ENCODE results near the gene SSBP2. TPM values are rescaled to one million over a fixed set of nuclear protein-coding genes. Genes with fewer than 3 reads are reported as not detected.

The SSBP2 gene
- total and polyA plus RNA-seq, 2 of the 8 experiments (the other 6 are each of a cell fraction or from before 2014, with no cell fraction given) = 21.5 to 36.2 TPM

DNA sequence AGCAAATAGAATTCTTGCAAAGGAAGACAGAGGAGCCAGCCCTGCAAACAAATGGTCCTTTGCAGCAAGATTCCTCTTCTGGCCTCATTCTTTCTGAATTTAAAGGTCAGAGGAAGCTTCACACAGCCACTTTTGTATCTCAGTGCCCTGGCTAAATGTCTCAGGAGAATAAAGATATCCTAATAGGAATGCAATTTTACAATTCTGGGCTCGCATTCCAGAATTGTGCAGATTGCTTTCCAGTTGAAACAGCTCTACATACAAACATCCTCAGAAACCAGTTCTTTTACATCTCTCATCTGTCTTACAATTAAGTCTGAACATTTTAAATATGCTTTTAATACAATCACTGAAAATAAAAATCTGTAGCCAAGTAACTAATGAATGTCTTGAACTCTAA, 342.4 kb downstream of the SSBP2 start (continued):
- TF ChIP-seq, protein P1, sequence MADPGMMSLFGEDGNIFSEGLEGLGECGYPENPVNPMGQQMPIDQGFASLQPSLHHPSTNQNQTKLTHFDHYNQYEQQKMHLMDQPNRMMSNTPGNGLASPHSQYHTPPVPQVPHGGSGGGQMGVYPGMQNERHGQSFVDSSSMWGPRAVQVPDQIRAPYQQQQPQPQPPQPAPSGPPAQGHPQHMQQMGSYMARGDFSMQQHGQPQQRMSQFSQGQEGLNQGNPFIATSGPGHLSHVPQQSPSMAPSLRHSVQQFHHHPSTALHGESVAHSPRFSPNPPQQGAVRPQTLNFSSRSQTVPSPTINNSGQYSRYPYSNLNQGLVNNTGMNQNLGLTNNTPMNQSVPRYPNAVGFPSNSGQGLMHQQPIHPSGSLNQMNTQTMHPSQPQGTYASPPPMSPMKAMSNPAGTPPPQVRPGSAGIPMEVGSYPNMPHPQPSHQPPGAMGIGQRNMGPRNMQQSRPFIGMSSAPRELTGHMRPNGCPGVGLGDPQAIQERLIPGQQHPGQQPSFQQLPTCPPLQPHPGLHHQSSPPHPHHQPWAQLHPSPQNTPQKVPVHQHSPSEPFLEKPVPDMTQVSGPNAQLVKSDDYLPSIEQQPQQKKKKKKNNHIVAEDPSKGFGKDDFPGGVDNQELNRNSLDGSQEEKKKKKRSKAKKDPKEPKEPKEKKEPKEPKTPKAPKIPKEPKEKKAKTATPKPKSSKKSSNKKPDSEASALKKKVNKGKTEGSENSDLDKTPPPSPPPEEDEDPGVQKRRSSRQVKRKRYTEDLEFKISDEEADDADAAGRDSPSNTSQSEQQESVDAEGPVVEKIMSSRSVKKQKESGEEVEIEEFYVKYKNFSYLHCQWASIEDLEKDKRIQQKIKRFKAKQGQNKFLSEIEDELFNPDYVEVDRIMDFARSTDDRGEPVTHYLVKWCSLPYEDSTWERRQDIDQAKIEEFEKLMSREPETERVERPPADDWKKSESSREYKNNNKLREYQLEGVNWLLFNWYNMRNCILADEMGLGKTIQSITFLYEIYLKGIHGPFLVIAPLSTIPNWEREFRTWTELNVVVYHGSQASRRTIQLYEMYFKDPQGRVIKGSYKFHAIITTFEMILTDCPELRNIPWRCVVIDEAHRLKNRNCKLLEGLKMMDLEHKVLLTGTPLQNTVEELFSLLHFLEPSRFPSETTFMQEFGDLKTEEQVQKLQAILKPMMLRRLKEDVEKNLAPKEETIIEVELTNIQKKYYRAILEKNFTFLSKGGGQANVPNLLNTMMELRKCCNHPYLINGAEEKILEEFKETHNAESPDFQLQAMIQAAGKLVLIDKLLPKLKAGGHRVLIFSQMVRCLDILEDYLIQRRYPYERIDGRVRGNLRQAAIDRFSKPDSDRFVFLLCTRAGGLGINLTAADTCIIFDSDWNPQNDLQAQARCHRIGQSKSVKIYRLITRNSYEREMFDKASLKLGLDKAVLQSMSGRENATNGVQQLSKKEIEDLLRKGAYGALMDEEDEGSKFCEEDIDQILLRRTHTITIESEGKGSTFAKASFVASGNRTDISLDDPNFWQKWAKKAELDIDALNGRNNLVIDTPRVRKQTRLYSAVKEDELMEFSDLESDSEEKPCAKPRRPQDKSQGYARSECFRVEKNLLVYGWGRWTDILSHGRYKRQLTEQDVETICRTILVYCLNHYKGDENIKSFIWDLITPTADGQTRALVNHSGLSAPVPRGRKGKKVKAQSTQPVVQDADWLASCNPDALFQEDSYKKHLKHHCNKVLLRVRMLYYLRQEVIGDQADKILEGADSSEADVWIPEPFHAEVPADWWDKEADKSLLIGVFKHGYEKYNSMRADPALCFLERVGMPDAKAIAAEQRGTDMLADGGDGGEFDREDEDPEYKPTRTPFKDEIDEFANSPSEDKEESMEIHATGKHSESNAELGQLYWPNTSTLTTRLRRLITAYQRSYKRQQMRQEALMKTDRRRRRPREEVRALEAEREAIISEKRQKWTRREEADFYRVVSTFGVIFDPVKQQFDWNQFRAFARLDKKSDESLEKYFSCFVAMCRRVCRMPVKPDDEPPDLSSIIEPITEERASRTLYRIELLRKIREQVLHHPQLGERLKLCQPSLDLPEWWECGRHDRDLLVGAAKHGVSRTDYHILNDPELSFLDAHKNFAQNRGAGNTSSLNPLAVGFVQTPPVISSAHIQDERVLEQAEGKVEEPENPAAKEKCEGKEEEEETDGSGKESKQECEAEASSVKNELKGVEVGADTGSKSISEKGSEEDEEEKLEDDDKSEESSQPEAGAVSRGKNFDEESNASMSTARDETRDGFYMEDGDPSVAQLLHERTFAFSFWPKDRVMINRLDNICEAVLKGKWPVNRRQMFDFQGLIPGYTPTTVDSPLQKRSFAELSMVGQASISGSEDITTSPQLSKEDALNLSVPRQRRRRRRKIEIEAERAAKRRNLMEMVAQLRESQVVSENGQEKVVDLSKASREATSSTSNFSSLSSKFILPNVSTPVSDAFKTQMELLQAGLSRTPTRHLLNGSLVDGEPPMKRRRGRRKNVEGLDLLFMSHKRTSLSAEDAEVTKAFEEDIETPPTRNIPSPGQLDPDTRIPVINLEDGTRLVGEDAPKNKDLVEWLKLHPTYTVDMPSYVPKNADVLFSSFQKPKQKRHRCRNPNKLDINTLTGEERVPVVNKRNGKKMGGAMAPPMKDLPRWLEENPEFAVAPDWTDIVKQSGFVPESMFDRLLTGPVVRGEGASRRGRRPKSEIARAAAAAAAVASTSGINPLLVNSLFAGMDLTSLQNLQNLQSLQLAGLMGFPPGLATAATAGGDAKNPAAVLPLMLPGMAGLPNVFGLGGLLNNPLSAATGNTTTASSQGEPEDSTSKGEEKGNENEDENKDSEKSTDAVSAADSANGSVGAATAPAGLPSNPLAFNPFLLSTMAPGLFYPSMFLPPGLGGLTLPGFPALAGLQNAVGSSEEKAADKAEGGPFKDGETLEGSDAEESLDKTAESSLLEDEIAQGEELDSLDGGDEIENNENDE (IDR thresholded peaks at IDR 0.05; ENCODE audit: insufficient replicate concordance, low read length) = no peak
- no peak for TF ChIP-seq POLR2A (IDR thresholded peaks at IDR 0.05; ENCODE audit: control extremely low read depth in 1 of 2, low read depth in 2 of 2, low read length in 2 of 2)
- no peak for TF ChIP-seq EZH2 (IDR thresholded peaks at IDR 0.05; ENCODE audit: low read depth, low read length, severe bottlenecking)
- TF ChIP-seq, protein P2, sequence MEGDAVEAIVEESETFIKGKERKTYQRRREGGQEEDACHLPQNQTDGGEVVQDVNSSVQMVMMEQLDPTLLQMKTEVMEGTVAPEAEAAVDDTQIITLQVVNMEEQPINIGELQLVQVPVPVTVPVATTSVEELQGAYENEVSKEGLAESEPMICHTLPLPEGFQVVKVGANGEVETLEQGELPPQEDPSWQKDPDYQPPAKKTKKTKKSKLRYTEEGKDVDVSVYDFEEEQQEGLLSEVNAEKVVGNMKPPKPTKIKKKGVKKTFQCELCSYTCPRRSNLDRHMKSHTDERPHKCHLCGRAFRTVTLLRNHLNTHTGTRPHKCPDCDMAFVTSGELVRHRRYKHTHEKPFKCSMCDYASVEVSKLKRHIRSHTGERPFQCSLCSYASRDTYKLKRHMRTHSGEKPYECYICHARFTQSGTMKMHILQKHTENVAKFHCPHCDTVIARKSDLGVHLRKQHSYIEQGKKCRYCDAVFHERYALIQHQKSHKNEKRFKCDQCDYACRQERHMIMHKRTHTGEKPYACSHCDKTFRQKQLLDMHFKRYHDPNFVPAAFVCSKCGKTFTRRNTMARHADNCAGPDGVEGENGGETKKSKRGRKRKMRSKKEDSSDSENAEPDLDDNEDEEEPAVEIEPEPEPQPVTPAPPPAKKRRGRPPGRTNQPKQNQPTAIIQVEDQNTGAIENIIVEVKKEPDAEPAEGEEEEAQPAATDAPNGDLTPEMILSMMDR (IDR thresholded peaks at IDR 0.05; ENCODE audit: control extremely low read depth in 1 of 3, insufficient read depth in 1 of 3, low read depth in 1 of 3, low read length in 3 of 3) = no peak
